HepG2 (cell line): ENCODE data around the gene DIP2C. TPM values are rescaled to one million over a fixed set of nuclear protein-coding genes. Genes with fewer than 3 reads are reported as not detected.

ENCODE experiments used
- ATAC-seq: fragments of 200-7000 bp; cut with Tn5 transposase; 3 replicates; pipeline ENCODE4 v1.9.1; 2020; ENCODE audit warnings: mild to moderate bottlenecking, moderate library complexity
- BruUV-seq: library from RNA; stranded (reverse); fragments of 400-500 nt; replicated peaks from 2 replicates; lab custom pipeline; 2021; lab: Mats Ljungman, UMichigan
- CTCF ChIA-PET: fragments of 300-600 bp; formaldehyde crosslinking; extraction: SDS; loops from one replicate; lab custom pipeline; 2021; ENCODE audit warnings: low total read pairs, inconsistent platforms, low intra/inter-chr PET ratio; lab: Yijun Ruan, JAX
- POLR2A ChIA-PET: fragments of 350-600 bp; sonication (Branson Sonifier 250); formaldehyde crosslinking; loops from one replicate; lab custom pipeline; 2020; ENCODE audit warnings: antibody characterized with exemption, inconsistent platforms; lab: Yijun Ruan, JAX
- DNase-seq: peaks from one replicate; pipeline ENCODE4 v3.0.0-alpha.2; 2015; ENCODE audit warnings: low spot score
- FAIRE-seq: peaks from 3 replicates; lab custom pipeline; 2011; peaks lifted over from hg19 to GRCh38; lab: Jason Lieb, UNC
- H2AFZ ChIP-seq: one replicate; pipeline ENCODE4 v1.6.1; 2011; ENCODE audit warnings: low read length, inconsistent platforms
- H3K27ac ChIP-seq: fragments of 300-600 bp; 3 replicates; pipeline ENCODE4 v1.8.0; 2011; ENCODE audit warnings: mixed run types, mild to moderate bottlenecking, mixed read lengths, low read length, inconsistent platforms; ENCODE audit not compliant: insufficient read depth; ENCODE audit errors: extremely low read length
- H3K27me3 ChIP-seq, 2 experiments: fragments of 200-600 bp in 1 of 2; 2 replicates in 1 of 2; 3 replicates in 1 of 2; pipeline versions ENCODE4 v1.6.0 to v1.8.0; 2011; ENCODE audit warnings: low read length in 2 of 2, mild to moderate bottlenecking in 2 of 2, moderate library complexity in 2 of 2, inconsistent platforms in 1 of 2; ENCODE audit not compliant: insufficient read depth in 2 of 2, control insufficient read depth in 1 of 2
- H3K36me3 ChIP-seq, 2 experiments: fragments of 200-600 bp in 1 of 2; replicated peaks in 1 of 2; 2 replicates in 1 of 2; 3 replicates in 1 of 2; pipeline versions ENCODE4 v1.5.1 to v1.8.0; 2011; ENCODE audit warnings: low read length in 2 of 2, inconsistent platforms in 1 of 2; ENCODE audit not compliant: insufficient read depth in 2 of 2, control insufficient read depth in 1 of 2
- H3K4me1 ChIP-seq: 2 replicates; pipeline ENCODE4 v1.5.1; 2012; ENCODE audit warnings: low read length, inconsistent platforms; ENCODE audit not compliant: insufficient read depth
- H3K4me2 ChIP-seq: 2 replicates; pipeline ENCODE4 v1.6.0; 2011; ENCODE audit warnings: low read depth, low read length, inconsistent platforms
- H3K4me3 ChIP-seq, 3 experiments: fragments of 200-600 bp in 1 of 3; sonication (generic), shearing (Covaris generic) in 1 of 3; replicated peaks in 1 of 3; 2 replicates each; pipeline ENCODE4 v1.5.1; 2011 to 2016; ENCODE audit warnings: low read length in 3 of 3, inconsistent platforms in 2 of 3, low read depth in 2 of 3, mild to moderate bottlenecking in 2 of 3, control low read depth in 1 of 3, mixed read lengths in 1 of 3; ENCODE audit not compliant: insufficient read depth in 1 of 3
- H3K79me2 ChIP-seq: one replicate; pipeline ENCODE4 v1.6.1; 2011; ENCODE audit warnings: low read length, inconsistent platforms; ENCODE audit not compliant: insufficient read depth
- H3K9ac ChIP-seq: 2 replicates; pipeline ENCODE4 v1.6.0; 2011; ENCODE audit warnings: mild to moderate bottlenecking, low read depth, low read length, inconsistent platforms; ENCODE audit not compliant: insufficient read depth
- H3K9me3 ChIP-seq: 2 replicates; pipeline ENCODE4 v1.5.1; 2012; ENCODE audit warnings: mild to moderate bottlenecking, low read length
- H4K20me1 ChIP-seq: 2 replicates; pipeline ENCODE4 v1.6.0; 2011; ENCODE audit warnings: inconsistent platforms, mild to moderate bottlenecking, low read length, moderate library complexity; ENCODE audit not compliant: insufficient read depth
- FLYWCH1 ChIP-seq: sonication (generic); formaldehyde crosslinking; IDR thresholded peaks from 2 replicates; pipeline ENCODE4 v1.8.1; 2023; ENCODE audit warnings: mild to moderate bottlenecking, missing genetic modification reagents
- MNT ChIP-seq: fragments of 450-650 bp; IDR thresholded peaks from 2 replicates; pipeline ENCODE4 v1.6.1; 2016
- SKIL ChIP-seq: sonication (generic); formaldehyde crosslinking; IDR thresholded peaks from 2 replicates; pipeline ENCODE4 v1.8.0; 2022; ENCODE audit warnings: missing genetic modification reagents, mild to moderate bottlenecking, moderate library complexity, borderline replicate concordance
- WGBS: methylation state at CpG from one replicate; pipeline ENCODE4 v1.1.6; 2017; ENCODE audit warnings: low lambda C conversion rate; 5-methylcytosine and 5-hydroxymethylcytosine counted together
- in situ Hi-C: cut with HindIII; loops from 2 replicates; pipeline ENCODE4 v1.10.0; 2017; ENCODE audit warnings: low pct_unique_long_range_greater_than_20kb; ENCODE audit not compliant: extremely low pct_ligation_motif_present
- intact Hi-C: fragments of 100-400 bp; cut with micrococcal nuclease; formaldehyde crosslinking; loops from one replicate; pipeline ENCODE4 v1.10.0; 2022; ENCODE audit not compliant: unreplicated experiment
- polyA plus RNA-seq, 8 experiments: library from polyadenylated mRNA; depleted of rRNA in 3 of 8; stranded (reverse) in 7 of 8; unstranded in 1 of 8; fragments of >200 nt; fragmentation: Illumina TruSeq in 4 of 8; extraction: Trizol in 4 of 8; gene quantifications; 2 replicates each; pipeline versions ENCODE4 v1.2.1 to v1.2.3, GENCODE V29; 2011 to 2016; ENCODE audit warnings: low read depth in 4 of 8, missing spikeins in 1 of 8, mixed read lengths in 1 of 8; ENCODE audit not compliant: insufficient read depth in 1 of 8
- total RNA-seq, 5 experiments: library from RNA; depleted of rRNA; stranded (reverse); fragments of >200 nt; fragmentation: Illumina TruSeq; extraction: Trizol; gene quantifications; 2 replicates each; pipeline ENCODE4 v1.2.3, GENCODE V29; 2016; ENCODE audit warnings: low read depth in 1 of 5

The DIP2C gene
- total and polyA plus RNA-seq, 2 of the 13 experiments (the other 11 are each of a cell fraction or from before 2014, with no cell fraction given), result 2.2 to 2.7 TPM

DNA sequence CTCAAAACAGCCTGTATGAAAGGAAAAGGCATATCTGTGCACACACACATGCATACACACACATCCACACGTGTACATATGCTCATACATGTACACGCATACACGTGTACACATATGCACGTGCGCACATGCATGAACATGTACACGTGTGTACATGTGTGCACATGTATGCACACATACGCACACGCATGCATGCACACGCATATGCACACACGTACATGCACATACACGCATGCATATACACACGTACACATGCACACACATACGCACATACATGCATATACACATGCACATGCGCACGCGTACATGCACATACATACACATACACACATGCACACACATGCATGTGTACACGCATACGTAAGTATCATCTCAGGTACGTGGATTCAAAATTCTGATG lies 19.4 kb downstream of the DIP2C start:
- POLR2A ChIA-PET, result interaction anchor here (0.6 kb wide), 1 partner anchor 231 kb away, joined by 3 read pairs; no protein-coding TSS in a partner anchor
- WGBS, result 86% methylated on average over 19 of the region's 19 CpGs
- Histone ChIP-seq H3K27me3 (no peaks in the 10 kb centered on the region), H3K27ac (no peak overlapping the region), H3K4me1 (no peaks in the 10 kb centered on the region), H3K4me3 (no peak overlapping the region), H3K79me2 (peaks cover 11% of the 10 kb centered on the region), H4K20me1 (peaks cover 4% of the 10 kb centered on the region), H3K9ac (no peak overlapping the region), H3K4me2 (no peak overlapping the region), H3K36me3 (no peaks in the 10 kb centered on the region), H2AFZ (no peak overlapping the region), H3K9me3 (no peaks in the 10 kb centered on the region)
- no peak for ATAC-seq
- in situ Hi-C loops (no loop called here), intact Hi-C loops (no loop called here)
- TF ChIP-seq SKIL (CRISPR knock-in tag) (0 out of 2 replicates have a peak, but pooled peaks have one; percentile 18), MNT (peak; percentile 87), FLYWCH1 (no peak)
- FAIRE-seq, result no peak
- CTCF ChIA-PET, result no interaction called here
- no peak for DNase-seq
- BruUV-seq, result no TSS peak
